H9 (cell line): ENCODE data around the gene MBIP. TPM values are rescaled to one million over a fixed set of nuclear protein-coding genes. Genes with fewer than 3 reads are reported as not detected.

Experiments
- DNase-seq: peaks from one replicate; pipeline ENCODE4 v3.0.0-alpha.2; 2017
- H2AFZ ChIP-seq: one replicate; pipeline ENCODE4 v1.6.1; 2013; ENCODE audit warnings: mild to moderate bottlenecking, low read length, control low read depth, moderate library complexity
- H2AK5ac ChIP-seq: 2 replicates; pipeline ENCODE4 v1.6.1; 2013; ENCODE audit warnings: low read length, control low read depth, mixed read lengths; ENCODE audit not compliant: insufficient read length
- H2BK120ac ChIP-seq: one replicate; pipeline ENCODE4 v1.6.1; 2013; ENCODE audit warnings: low read depth, mild to moderate bottlenecking, low read length, control low read depth, inconsistent platforms; ENCODE audit not compliant: poor library complexity, severe bottlenecking
- H2BK12ac ChIP-seq: 2 replicates; pipeline ENCODE4 v1.6.1; 2013; ENCODE audit warnings: low read length, control low read depth, mixed read lengths, low read depth; ENCODE audit not compliant: insufficient read length
- H2BK15ac ChIP-seq: 2 replicates; pipeline ENCODE4 v1.6.1; 2013; ENCODE audit warnings: low read depth, low read length, control low read depth
- H2BK20ac ChIP-seq: one replicate; pipeline ENCODE4 v1.6.1; 2013; ENCODE audit warnings: low read depth, mild to moderate bottlenecking, low read length, control low read depth, inconsistent platforms; ENCODE audit not compliant: poor library complexity, severe bottlenecking
- H2BK5ac ChIP-seq: 2 replicates; pipeline ENCODE4 v1.6.1; 2013; ENCODE audit warnings: low read length, control low read depth, mixed read lengths; ENCODE audit not compliant: insufficient read length
- H3K14ac ChIP-seq: 2 replicates; pipeline ENCODE4 v1.6.1; 2013; ENCODE audit warnings: low read length, control low read depth; ENCODE audit not compliant: insufficient read depth
- H3K18ac ChIP-seq: 2 replicates; pipeline ENCODE4 v1.6.1; 2013; ENCODE audit warnings: low read depth, mild to moderate bottlenecking, mixed read lengths, low read length, control low read depth; ENCODE audit not compliant: insufficient read length
- H3K23ac ChIP-seq: 2 replicates; pipeline ENCODE4 v1.6.1; 2013; ENCODE audit warnings: low read length, control low read depth, mixed read lengths, low read depth; ENCODE audit not compliant: insufficient read length
- H3K23me2 ChIP-seq: 2 replicates; pipeline ENCODE4 v1.6.1; 2013; ENCODE audit warnings: low read depth, mild to moderate bottlenecking, mixed read lengths, low read length, control low read depth; ENCODE audit not compliant: insufficient read length, poor library complexity, severe bottlenecking
- H3K27ac ChIP-seq: 2 replicates; pipeline ENCODE4 v1.5.1; 2013; ENCODE audit warnings: low read length, control low read depth, mixed read lengths, low read depth; ENCODE audit not compliant: insufficient read length
- H3K27me3 ChIP-seq: 2 replicates; pipeline ENCODE4 v1.6.1; 2013; ENCODE audit warnings: low read length, control low read depth, inconsistent platforms; ENCODE audit not compliant: insufficient read depth
- H3K4ac ChIP-seq: 2 replicates; pipeline ENCODE4 v1.6.1; 2013; ENCODE audit warnings: low read depth, mild to moderate bottlenecking, control low read depth, inconsistent platforms, low read length, moderate library complexity
- H3K4me1 ChIP-seq: 2 replicates; pipeline ENCODE4 v1.6.1; 2013; ENCODE audit warnings: low read length, control low read depth, inconsistent platforms; ENCODE audit not compliant: insufficient read depth
- H3K4me2 ChIP-seq: 2 replicates; pipeline ENCODE4 v1.6.1; 2013; ENCODE audit warnings: low read length, control low read depth, mixed read lengths; ENCODE audit not compliant: insufficient read length, insufficient read depth
- H3K56ac ChIP-seq: 2 replicates; pipeline ENCODE4 v1.6.1; 2013; ENCODE audit warnings: low read depth, mild to moderate bottlenecking, mixed read lengths, low read length, control low read depth; ENCODE audit not compliant: insufficient read length
- H3K79me1 ChIP-seq: 2 replicates; pipeline ENCODE4 v1.6.1; 2013; ENCODE audit warnings: low read depth, mild to moderate bottlenecking, moderate library complexity, low read length, control low read depth, inconsistent platforms; ENCODE audit not compliant: insufficient read depth, poor library complexity, severe bottlenecking
- H3K79me2 ChIP-seq: 2 replicates; pipeline ENCODE4 v1.6.1; 2013; ENCODE audit warnings: low read length, control low read depth, inconsistent platforms; ENCODE audit not compliant: insufficient read depth
- H3K9ac ChIP-seq: 2 replicates; pipeline ENCODE4 v1.6.1; 2013; ENCODE audit warnings: low read length, control low read depth, mixed read lengths; ENCODE audit not compliant: insufficient read length; ENCODE audit errors: extremely low read depth
- H3K9me3 ChIP-seq: one replicate; pipeline ENCODE4 v1.6.1; 2013; ENCODE audit warnings: low read depth, low read length, inconsistent platforms; ENCODE audit not compliant: control insufficient read depth
- H3T11ph ChIP-seq: one replicate; pipeline ENCODE4 v1.6.1; 2013; ENCODE audit warnings: mild to moderate bottlenecking, low read length, control low read depth, inconsistent platforms
- H4K20me1 ChIP-seq: one replicate; pipeline ENCODE4 v1.6.1; 2013; ENCODE audit not compliant: control insufficient read depth, insufficient read length, insufficient read depth
- H4K5ac ChIP-seq: 2 replicates; pipeline ENCODE4 v1.6.1; 2013; ENCODE audit warnings: low read depth, mild to moderate bottlenecking, mixed read lengths, low read length, control low read depth; ENCODE audit not compliant: insufficient read length
- H4K8ac ChIP-seq: replicated peaks from 2 replicates; pipeline ENCODE4 v1.6.1; 2013; ENCODE audit warnings: low read length, control low read depth, mixed read lengths, low read depth; ENCODE audit not compliant: insufficient read length
- H4K91ac ChIP-seq: 2 replicates; pipeline ENCODE4 v1.6.1; 2013; ENCODE audit warnings: low read depth, mild to moderate bottlenecking, moderate library complexity, mixed read lengths, low read length, control low read depth; ENCODE audit not compliant: insufficient read length
- H3K27ac Mint-ChIP-seq, 3 experiments: 2 replicates in 2 of 3; 3 replicates in 1 of 3; pipeline ENCODE4 v1.8.0; 2020 to 2021; ENCODE audit warnings: mixed read lengths in 3 of 3, mild to moderate bottlenecking in 1 of 3, moderate library complexity in 1 of 3
- H3K27me3 Mint-ChIP-seq: 2 replicates; pipeline ENCODE4 v1.8.0; 2021; ENCODE audit warnings: low read depth, mild to moderate bottlenecking, moderate library complexity, mixed read lengths
- H3K36me3 Mint-ChIP-seq, 3 experiments: 2 replicates in 2 of 3; 3 replicates in 1 of 3; pipeline ENCODE4 v1.8.0; 2020 to 2021; ENCODE audit warnings: low read depth in 3 of 3, mixed read lengths in 3 of 3; ENCODE audit not compliant: insufficient read depth in 1 of 3
- H3K4me1 Mint-ChIP-seq, 2 experiments: 2 replicates each; pipeline ENCODE4 v1.8.0; 2020; ENCODE audit warnings: mixed read lengths in 2 of 2
- H3K4me3 Mint-ChIP-seq, 2 experiments: 2 replicates in 1 of 2; 3 replicates in 1 of 2; pipeline ENCODE4 v1.8.0; 2020 to 2021; ENCODE audit warnings: mild to moderate bottlenecking in 2 of 2, mixed read lengths in 2 of 2, moderate library complexity in 1 of 2
- H3K9me3 Mint-ChIP-seq, 2 experiments: 2 replicates in 1 of 2; 3 replicates in 1 of 2; pipeline ENCODE4 v1.8.0; 2020; ENCODE audit warnings: mild to moderate bottlenecking in 2 of 2, mixed read lengths in 2 of 2, moderate library complexity in 1 of 2
- WGBS: extraction: QIAGEN DNeasy Blood & Tissue Kit; methylation state at CpG from one replicate; pipeline ENCODE4 v1.1.7; 2013; ENCODE audit warnings: missing lambda C conversion rate, low lambda C conversion rate, mixed read lengths; ENCODE audit not compliant: insufficient read length; ENCODE audit errors: extremely low coverage; 5-methylcytosine and 5-hydroxymethylcytosine counted together
- total RNA-seq: library from RNA; stranded (reverse); gene quantifications from 2 replicates; pipeline ENCODE4 v1.2.1, GENCODE V29; 2021
- TF ChIP-seq, protein P1 (sequence below): fragments of 200-600 bp; sonication (generic); conservative IDR thresholded peaks from 3 replicates; pipeline ENCODE4 v1.8.0; 2021; ENCODE audit warnings: antibody characterized with exemption, mild to moderate bottlenecking

The MBIP gene
- total RNA-seq, 1 experiment from 2014 or later, result 29.6 TPM

DNA sequence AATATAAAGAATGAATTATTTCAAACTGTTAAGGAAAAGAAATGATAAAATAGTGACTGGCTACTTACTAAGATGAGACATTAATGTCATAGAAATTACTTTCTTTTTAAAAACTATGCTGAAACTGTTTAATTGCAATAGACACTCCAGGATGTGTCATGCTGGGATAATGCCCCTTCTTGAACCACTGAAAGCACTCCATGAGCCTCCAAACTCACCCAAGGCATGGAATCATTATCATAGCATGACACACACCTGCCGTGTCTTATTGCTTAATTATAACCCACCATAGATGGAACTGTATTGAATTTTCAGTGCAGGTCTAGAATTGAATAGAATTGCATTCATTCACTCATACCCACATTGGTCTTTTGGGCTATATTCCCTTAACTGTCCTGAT is 4.3 kb downstream of the MBIP start:
- H3K79me1 ChIP-seq, result no peaks in the 10 kb centered on the region
- no peak overlapping the region for H2BK120ac ChIP-seq
- no peak overlapping the region for H2AFZ ChIP-seq
- DNase-seq, result no peak
- Mint-ChIP-seq H3K4me3 (no peak overlapping the region), H3K9me3 (no peaks in the 10 kb centered on the region; a peak in 1 of 5 replicates), H3K27me3 (peaks cover 3% of the 10 kb centered on the region), H3K27ac (no peak overlapping the region), H3K4me1 (peaks cover 27 to 46% of the 10 kb centered on the region in 2 experiments), H3K36me3 (peaks cover 1 to 19% (median 9%) of the 10 kb centered on the region in 3 experiments; a peak in 6 of 7 replicates)
- no peak overlapping the region for H4K8ac ChIP-seq
- no peak overlapping the region for H3T11ph ChIP-seq
- TF ChIP-seq, protein P1, sequence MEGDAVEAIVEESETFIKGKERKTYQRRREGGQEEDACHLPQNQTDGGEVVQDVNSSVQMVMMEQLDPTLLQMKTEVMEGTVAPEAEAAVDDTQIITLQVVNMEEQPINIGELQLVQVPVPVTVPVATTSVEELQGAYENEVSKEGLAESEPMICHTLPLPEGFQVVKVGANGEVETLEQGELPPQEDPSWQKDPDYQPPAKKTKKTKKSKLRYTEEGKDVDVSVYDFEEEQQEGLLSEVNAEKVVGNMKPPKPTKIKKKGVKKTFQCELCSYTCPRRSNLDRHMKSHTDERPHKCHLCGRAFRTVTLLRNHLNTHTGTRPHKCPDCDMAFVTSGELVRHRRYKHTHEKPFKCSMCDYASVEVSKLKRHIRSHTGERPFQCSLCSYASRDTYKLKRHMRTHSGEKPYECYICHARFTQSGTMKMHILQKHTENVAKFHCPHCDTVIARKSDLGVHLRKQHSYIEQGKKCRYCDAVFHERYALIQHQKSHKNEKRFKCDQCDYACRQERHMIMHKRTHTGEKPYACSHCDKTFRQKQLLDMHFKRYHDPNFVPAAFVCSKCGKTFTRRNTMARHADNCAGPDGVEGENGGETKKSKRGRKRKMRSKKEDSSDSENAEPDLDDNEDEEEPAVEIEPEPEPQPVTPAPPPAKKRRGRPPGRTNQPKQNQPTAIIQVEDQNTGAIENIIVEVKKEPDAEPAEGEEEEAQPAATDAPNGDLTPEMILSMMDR, result no peak
- H4K91ac ChIP-seq, result no peak overlapping the region
- peaks cover 3% of the 10 kb centered on the region for H3K23me2 ChIP-seq
- no peak overlapping the region for H3K27ac ChIP-seq
- no peaks in the 10 kb centered on the region for H3K27me3 ChIP-seq
- no peak overlapping the region for H2BK15ac ChIP-seq
- H4K20me1 ChIP-seq, result no peaks in the 10 kb centered on the region
- no peak overlapping the region for H3K14ac ChIP-seq
- H3K79me2 ChIP-seq, result peaks cover 8% of the 10 kb centered on the region; the same call in 1 of the 2 replicates
- no peak overlapping the region for H3K18ac ChIP-seq
- no peak overlapping the region for H3K4ac ChIP-seq
- H3K4me1 ChIP-seq, result no peaks in the 10 kb centered on the region
- H2BK20ac ChIP-seq, result no peak overlapping the region
- H4K5ac ChIP-seq, result no peak overlapping the region
- no peak overlapping the region for H3K23ac ChIP-seq
- H3K9me3 ChIP-seq, result no peaks in the 10 kb centered on the region
- H3K9ac ChIP-seq, result no peak overlapping the region
- H3K56ac ChIP-seq, result no peak overlapping the region
- WGBS, result no CpG with 5 or more reads among the region's 1 CpG
- no peak overlapping the region for H2BK12ac ChIP-seq
- no peak overlapping the region for H3K4me2 ChIP-seq
- H2AK5ac ChIP-seq, result no peak overlapping the region
- no peak overlapping the region for H2BK5ac ChIP-seq
